Globus pallidus (tissue), 1 donor: Measurements from ENCODE around the gene HID1.
A peak's percentile ranks its signal among the peaks of the same experiment; 100 is the strongest.
"Not testable (repeated sequence)": the region's sequence is repeated elsewhere in the genome, so short reads cannot be mapped to it uniquely, and the experiment has no call there.

ENCODE experiments used
- DNase-seq: peaks from one replicate; pipeline ENCODE4 v3.0.0-alpha.2; 2015; ENCODE audit warnings: low spot score

The HID1 gene

GRCh38 chr17:74972107-74972972 lies at the start of gene HID1:
Gene HID1 (minus strand): TSS chr17:74972759. CDS start chr17:74972656, 103 bp downstream.
- peak; percentile 84 for DNase-seq

- peak; percentile 86 for DNase-seq
These were observed 48.0 kb upstream of the HID1 start for GRCh38 chr17:75020331-75021110.

GRCh38 chr17:75019710-75020109 lies 47.2 kb upstream of the HID1 start:
- DNase-seq: peak; percentile 73

- DNase-seq: no peak
These were observed 46.6 kb upstream of the HID1 start for GRCh38 chr17:75019146-75019545.

- no peak for DNase-seq
These were observed 40.6 kb upstream of the HID1 start for GRCh38 chr17:75013092-75013559.

- peak; percentile 82 for DNase-seq
These were observed 40.0 kb upstream of the HID1 start, which contains the start of gene MRPL58 for GRCh38 chr17:75012346-75013091. Gene MRPL58 (plus strand): TSS chr17:75012670. CDS start chr17:75012687, 17 bp downstream.

GRCh38 chr17:75012096-75012345 lies 39.5 kb upstream of the HID1 start:
- DNase-seq: no peak

- peak; percentile 61 for DNase-seq
These were observed 39.0 kb upstream of the HID1 start for GRCh38 chr17:75011401-75012095.

- no peak for DNase-seq
These were observed 38.3 kb upstream of the HID1 start for GRCh38 chr17:75010683-75011400.

GRCh38 chr17:75009139-75009724 lies 36.7 kb upstream of the HID1 start:
- no peak for DNase-seq

- no peak for DNase-seq
These were observed 35.8 kb upstream of the HID1 start for GRCh38 chr17:75008373-75008772.

- no peak for DNase-seq
These were observed 34.1 kb upstream of the HID1 start for GRCh38 chr17:75006653-75007052.

GRCh38 chr17:75006084-75006483 lies 33.5 kb upstream of the HID1 start:
- not testable (repeated sequence) for DNase-seq

GRCh38 chr17:75005291-75005690 lies 32.7 kb upstream of the HID1 start:
- no peak for DNase-seq

GRCh38 chr17:75004371-75004770 lies 31.8 kb upstream of the HID1 start:
- no peak for DNase-seq

- DNase-seq: no peak
These were observed 31.4 kb upstream of the HID1 start for GRCh38 chr17:75003957-75004355.

GRCh38 chr17:75003070-75003956 lies 30.8 kb upstream of the HID1 start:
- DNase-seq: no peak

- DNase-seq: no peak
These were observed 29.6 kb upstream of the HID1 start for GRCh38 chr17:75001915-75002843.

GRCh38 chr17:74999523-74999922 lies 27.0 kb upstream of the HID1 start:
- DNase-seq: no peak
